NK-92 (cell line): ENCODE measurements around the gene IYD.

Source experiments
- DNase-seq: peaks from one replicate; lab custom pipeline; 2025; ENCODE audit not compliant: unreplicated experiment; lab: John Stamatoyannopoulos, UW

IYD gene

DNA sequence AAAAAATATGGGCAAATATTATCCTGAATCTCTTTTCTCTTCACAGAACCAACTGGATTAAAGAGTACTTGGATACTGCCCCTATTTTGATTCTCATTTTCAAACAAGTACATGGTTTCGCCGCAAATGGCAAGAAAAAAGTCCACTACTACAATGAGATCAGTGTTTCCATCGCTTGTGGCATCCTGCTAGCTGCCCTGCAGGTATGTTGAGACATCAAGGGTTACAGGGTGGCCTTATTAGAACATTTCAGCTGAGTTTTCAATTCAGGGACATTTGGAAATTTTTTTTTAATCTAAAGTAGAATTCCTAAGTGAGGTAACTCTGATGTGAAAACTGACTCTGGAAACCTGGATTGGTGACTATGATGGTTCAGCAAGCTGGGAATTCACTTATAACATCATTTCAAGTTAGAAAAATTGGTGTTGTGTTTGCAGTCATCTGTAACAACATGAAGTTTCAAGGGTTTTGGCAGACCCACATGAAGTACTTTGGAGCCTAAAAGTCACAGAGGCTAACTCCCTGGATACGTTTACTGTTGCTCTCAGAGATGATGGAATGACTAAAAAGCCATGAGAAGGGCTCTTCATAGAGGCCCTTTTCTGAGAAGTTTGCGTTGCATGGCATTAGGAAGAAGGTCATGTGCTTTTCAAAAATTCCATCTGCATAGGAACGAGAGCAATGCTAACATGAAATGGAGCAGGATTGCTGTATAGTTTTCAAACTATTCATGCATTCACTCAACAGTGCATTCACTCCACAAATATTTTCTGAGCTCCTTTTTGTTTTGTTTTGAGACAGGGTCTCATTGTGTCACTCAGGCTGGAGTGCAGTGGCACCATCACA lies 25.5 kb downstream of the IYD start:
- DNase-seq = no peak

DNA sequence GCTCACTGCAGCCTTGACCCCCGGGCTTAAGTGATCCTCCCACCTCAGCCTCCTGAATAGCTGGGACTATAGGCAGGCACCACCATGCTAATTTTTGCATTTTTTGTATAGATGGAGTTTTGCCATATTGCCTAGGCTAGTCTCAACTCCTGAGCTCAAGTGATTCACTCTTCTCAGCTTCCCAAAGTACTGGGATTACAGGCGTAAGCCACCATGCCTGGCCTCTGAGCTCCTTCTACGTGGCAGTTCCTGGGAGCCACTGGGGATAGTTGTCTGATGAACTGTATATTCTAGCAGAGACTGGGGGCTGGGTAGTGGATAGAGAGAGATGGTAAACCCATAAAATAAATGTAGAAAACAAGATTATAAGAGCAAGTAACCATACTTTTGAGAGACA lies 26.1 kb downstream of the IYD start:
- DNase-seq = no peak

DNA sequence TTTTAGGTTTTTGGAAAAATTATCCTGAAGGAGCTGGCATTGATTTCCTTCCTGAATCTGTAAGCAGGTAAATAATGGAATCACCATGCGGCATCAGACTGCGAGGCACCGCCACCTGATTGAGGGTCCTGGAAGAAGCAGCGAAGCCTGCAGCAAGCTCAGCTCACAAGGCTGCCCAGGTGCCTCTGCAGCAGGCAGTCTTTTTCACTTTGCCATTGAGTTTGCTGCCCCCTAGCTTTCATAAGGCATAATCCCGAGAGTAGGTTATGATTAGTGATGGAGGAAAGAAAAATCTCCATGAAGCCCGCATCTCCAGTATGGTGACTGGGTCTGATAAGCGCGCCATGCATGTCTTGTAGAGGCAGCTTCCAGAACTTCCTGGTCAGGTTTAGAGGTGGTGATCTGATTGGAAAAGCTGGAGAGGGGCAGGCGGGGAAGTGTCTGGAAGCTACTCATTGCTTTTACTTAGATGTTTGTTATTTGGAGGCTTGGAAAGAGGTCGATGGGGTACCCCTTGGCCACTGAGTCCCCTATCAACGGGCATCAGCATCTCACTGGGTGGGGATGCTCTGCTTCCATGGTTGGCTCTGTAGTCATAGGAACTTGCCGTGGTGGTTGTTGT lies 26.7 kb downstream of the IYD start:
- DNase-seq = no peak

DNA sequence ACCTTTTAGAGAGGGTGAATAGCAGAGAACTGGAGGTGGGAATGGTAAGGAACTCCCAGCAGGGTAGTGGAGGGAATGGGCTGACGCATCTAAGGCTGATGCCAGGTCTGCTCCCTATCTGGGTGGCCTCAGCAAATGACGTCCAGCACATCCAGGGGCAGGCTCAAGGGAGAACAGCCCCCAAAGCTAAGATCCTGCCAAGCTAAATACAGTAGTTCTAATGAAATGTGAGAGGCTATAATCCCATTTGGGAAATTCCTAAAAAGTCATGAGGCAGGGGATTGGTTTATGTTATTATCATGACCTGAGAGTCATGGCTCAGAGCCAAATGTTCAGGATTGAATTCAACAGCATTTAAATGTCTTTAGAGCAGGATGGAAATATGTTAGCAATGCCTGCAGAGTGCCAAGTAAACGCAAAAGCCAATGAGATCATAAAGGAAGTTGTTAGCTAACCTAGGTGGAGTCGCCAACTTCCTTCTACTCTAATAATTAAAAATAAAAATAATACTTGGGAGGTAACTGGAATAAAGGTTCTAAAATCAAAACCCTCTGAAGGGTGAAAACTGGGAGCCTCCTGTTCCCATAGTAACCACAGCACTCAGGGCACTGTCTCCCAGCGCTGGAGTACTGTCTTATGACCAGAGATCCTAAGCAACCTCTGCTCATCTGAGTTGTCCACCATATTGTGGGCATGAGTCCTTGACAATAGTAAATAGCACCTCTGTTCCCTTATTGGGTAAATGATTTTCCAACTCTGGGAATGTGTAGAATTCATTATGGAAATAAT lies 34.8 kb downstream of the IYD start:
- DNase-seq = no peak

DNA sequence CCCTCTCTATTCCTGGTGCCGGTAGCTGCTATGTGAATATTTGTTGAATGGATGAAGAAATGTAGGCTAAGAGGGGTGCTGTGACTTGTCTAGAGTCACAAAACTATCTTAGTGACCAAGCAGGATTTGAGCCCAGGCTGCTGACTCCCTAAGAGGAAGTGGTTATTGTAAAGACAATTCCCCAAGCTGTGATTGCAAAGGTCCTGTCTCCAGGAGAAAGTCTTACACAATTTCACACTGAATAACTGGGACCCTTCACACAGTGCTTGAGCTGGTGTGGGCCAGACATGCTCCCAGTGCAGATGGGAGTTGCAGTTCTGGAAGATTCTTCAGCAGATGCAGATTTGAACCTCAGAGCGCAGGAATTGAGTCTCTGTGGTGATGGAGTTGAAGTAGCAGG lies 38.1 kb downstream of the IYD start:
- no peak for DNase-seq

DNA sequence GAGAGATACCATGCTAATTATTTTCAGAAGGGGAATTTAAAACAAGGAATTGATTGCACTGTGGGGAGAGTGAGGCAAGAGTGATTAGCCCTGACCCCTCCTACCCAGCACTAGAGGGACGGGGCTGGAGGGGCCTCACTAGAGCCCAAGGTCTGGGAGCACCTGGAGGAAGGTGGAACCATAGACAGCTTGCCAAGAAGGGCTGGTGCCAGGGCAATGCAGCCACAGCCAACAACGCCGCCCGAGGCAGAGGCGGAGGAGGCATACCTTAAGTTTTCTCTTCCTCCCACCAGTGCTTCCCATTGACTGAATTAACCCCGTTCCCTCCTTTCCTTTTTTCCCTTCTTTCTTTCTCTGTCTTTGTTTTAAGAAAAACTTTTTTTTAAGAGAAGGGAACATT lies 40.0 kb downstream of the IYD start:
- DNase-seq = no peak

DNA sequence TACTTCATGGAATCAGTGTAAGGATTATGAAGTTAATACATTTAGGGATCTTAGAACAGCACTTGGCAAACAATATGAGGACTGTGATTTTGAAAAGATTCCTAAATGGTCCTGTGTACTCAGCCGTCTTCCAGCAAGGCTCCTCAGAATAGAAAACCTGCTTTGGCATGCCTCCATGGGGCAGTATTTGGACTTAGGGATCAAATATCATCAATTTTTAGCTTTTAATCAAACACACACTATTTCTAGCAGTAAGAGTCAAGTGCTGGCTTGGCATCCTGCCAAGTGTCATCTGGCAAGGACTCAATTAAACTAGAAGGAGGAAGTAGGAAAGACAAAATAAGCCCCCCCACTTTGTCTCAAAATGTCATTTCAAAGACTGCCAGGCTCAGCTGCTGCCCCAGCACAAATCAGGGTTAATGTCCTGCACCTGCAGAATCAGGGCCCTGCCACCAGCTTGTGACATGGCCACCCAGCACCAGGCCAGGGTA lies 40.8 kb downstream of the IYD start:
- DNase-seq = no peak

DNA sequence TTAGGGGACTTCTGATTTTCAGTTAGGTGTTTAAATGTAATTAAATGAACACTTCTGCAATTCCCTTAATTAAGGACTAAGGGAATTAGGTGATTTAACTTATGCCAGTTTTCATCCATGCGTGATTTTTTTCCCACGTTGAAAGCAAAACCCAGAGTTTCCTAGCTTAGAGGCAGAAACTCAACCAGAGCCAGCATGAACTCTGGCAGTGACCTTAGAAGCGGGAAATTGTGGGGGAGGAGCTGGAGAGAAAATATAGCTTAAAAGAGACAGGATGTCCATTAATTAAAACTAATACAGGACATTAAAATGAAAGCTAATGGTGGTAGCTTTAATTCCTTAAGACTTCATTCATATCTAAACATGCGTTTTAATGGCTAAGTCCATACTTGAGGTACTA lies 41.6 kb downstream of the IYD start:
- DNase-seq = no peak

DNA sequence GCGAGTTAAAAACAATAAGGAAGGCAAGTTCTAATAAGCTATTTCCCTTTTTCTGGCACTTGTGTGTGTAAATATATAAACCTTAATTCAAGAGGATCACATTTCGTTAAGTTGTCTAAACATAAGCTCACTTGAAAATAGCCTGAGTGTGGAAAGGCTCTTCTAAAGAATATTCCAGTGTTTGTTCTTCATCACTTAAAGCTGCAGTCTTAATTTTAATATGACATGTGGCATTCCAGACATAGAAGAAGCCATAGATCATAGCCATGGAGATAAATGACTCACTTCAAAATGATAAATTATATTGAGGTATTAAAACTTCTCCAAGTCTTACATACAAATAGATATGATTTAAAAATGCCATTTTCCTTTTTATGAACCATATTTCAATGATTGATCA lies 42.1 kb downstream of the IYD start:
- no peak for DNase-seq

DNA sequence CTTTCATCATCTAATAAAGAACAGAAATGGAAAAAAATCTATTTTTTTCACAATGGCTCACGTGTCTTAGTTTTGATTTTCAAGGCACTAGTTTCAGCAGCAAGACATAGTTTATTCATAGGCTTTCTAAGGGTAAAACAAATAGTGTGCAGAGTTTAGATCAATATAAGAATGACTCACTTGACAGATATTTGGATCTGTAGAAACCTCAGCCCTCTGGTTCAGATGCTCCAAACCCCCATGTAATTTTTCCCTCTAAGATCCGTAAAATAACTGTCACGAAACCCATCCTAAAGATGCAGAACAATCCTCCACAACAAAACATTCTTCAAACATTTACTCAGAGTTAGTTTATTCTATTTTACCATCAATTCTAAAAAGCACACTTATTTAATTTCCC lies 43.4 kb downstream of the IYD start:
- no peak for DNase-seq

DNA sequence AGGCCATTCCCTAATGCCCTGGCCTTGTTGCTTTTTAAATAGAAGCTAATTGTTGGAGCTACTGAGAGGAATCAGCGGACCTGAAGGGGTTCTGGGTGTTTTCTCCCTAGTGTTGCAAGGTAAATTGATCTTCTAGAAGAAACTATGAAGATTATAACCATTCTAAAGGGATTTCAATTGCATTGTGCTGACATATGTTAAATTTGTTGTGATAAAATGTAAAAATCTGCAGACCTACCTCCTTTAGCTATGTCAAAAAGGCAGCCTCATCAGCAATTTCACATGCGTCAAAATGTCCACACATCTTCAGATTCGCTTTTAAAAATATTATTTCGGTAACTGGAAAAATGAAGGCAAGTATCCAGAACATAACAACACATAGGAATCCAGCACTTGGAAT lies 44.4 kb downstream of the IYD start:
- no peak for DNase-seq

DNA sequence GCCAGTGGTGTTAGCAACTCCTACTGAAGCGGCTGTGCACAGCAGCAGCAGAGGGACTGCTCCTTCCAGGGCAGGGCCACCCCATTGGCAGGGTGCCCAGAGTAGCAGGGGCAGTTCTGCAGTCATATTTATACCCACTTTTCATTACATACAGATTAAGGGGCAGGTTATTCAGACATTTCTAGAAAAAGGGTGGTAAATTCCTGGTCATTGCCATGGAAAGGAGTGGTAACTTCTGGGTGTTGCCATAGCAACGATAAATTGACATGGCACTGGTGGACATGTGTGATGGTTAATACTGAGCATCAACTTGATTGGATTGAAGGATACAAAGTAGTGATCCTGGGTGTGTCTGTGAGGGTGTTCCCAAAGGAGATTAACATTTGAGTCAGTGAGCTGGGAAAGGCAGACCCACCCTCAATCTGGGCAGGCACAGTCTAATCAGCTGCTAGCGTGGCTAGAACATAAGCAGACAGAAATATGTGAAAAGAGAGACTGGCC lies 45.0 kb downstream of the IYD start:
- no peak for DNase-seq

DNA sequence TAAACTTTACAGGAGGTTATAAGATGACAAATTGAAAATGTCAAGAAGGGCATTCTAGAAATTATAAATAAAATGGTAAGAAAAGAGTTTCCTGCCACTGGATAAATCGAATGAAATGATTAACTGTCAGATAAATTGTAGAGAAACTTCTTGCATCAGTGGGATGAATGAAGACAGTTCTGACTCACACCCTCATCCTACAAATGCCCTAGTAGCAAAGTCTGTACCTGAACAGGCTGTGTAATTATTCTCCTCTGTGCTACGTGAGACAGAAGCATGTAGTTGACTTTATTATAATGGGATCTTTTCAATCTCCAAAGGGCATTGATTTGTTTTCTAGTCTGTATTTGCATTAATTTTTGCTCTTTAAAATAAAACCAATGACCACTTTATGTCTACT lies 47.3 kb downstream of the IYD start:
- DNase-seq = no peak

DNA sequence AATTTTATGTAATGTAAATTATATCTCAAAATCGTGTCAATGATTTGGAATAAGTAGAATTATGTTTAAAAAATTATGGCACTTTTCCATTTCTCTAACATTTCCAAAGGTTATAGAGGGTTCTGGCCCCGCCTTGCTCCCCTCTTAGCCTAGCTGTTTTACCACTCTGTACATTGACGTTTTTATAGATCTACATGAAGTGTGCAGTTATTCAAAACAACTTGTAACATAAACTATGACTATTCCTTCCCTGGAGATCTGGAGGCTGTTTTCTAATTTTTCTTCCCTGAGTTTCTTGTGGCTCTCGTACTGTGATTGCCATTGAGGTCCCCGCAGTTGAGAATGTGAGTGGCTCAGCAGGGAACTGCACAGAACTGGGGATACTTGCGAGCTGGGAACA lies 48.4 kb downstream of the IYD start:
- no peak for DNase-seq

DNA sequence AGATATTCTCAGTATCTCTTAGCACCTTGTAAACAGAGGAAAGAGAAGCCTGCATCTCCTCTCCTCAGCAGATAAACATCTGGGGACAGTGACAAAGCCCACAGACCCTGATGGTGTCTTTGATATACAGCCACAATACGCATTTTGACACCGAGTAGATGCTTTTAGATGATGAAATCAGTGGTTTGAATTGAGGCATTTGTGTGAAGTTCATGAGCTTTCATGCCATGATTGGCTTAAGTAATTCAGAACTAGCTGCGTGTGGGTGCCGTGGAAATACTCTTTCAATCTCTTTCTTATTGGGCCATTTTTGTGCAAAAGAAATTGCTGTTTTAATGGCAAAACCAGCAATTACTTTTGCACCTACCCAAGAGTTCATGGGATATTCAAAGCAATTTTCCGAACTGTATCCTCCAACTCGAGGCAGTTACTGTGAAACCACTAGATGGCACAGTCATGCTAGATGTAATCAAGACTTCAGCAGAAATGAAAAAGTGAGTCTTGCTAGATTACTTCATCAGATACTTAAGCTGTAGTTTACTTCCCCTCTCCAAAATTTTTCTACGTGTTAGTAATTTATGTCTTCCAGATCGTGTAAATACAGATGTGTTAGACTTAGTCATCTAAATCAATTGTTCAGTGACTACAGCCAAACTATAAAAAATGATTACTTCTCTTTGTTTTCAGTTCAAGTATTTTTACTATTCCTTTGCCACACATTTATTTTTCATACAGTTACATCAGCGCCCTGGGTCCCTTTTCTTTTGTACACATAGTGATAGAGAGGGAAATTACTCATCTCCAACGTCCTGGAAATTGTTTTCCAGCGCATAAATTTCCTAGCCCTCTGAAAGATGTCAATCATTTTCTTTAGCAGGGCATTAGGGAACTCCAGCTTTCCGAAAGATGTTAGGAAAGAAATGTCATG lies 49.4 kb downstream of the IYD start:
- DNase-seq = no peak

DNA sequence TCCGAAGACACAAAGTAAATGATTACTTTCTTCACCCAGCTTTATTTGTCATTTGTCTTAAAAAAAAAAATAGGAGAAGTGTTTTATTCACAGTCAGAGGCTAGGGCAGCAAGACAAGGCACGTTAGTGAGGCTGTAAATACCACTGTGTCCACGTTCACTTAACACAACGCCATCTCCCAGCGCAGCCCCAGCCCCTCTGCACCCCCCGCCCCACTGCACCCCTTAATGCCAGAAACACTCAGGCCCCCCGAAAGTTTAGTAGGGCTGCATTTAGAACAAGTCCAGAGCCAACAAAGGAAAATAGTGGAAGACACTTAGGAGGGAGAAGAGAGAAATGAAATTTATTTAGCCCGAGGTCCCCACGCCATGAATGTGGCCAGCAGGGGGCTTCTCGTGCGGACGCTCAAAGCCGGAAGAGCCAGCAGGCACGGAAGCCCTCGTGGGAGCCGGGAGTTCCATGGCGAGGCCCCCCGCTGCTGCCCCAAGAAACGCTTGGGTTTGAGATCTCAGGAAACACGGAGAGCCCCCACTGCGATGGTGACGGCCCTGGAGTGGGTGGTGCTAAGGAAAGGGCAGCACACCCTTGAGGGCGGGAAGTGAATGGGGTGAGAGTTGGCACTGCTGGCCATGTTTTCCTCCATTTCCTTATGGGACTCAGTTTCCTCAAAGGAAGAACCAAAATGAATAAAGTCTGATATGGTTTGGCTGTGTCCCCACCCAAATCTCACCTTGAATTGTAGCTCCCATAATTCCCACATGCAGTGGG lies 50.2 kb downstream of the IYD start:
- no peak for DNase-seq

DNA sequence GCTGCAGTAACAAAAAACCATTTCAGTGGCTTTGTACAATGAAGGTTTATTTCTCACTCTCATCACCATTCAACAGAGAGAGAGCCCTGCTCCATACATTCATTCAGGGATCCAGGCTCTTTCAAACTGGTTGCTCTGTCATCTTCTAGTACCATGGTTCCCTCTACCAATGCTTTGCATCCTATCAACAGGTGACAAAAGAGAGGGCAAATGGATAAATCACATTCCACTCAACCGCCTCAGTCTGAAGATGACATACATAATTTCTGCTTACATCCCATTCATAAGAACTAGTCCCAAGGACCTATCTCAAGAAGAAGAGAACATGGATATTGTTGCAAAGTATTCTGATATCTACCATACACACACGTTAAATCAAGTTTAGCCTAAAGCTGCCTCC lies 51.6 kb downstream of the IYD start:
- DNase-seq = no peak

DNA sequence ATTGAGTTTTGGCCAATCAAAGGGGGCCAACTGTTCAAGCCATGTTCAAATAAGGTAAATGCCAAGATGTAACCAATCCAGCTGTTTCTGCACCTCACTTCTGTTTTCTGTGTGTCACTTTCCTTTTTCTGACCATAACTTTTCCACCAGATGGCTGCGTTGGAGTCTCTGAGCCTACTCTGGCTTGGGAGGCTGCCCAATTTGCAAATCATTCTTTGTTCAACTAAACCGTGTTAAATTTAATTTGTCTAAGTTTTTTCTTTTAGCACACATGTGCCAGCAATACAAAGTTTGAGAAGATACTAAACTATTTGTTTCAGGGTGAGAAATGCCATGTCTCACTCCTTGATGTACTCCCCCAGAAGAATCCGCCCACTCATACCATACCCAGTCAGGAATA lies 52.1 kb downstream of the IYD start:
- no peak for DNase-seq

DNA sequence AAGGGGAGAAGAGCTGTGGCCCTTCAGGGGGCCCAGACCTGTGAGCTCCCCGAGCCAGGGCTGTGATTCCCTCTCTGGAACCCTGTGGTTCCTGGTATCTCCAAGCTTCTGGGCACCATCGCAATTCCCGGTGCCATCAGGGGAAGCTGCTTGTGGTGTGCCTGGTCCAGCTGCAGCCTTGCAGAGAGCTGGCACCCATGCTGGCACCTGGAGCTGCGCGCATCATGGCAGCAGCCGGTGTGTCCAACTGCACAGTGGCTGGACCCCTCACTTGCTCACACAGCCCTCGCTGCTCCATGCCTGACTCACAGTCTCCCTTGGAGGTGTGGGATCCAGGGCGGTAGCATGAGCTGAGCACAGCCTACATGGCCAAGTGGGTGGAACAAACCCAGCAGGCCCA lies 56.7 kb downstream of the IYD start:
- DNase-seq = no peak

DNA sequence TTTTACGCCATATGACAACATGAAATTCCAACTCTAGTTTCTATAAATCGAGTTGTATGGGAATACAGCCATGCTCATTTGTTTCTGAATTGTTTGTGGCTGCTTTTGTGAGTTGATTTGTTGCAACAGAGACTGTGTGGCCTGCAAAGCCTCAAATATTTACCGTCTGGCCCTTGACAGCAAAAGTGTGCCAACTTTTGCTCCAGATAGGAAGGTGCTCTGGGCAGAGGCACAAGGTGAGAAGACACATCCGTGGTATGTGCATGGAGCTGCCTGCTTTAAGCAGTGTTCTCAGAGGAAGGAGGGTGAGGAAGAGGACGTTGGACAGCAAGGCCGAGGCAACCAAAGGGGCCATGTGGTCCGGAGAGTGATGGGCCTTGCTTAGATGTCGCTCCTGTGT lies 57.4 kb downstream of the IYD start:
- no peak for DNase-seq
